Caco-2 (cell line): ENCODE results near the gene CD40. TPM values are rescaled to one million over a fixed set of nuclear protein-coding genes. Genes with fewer than 3 reads are reported as not detected.

Experiments used
- BruUV-seq: library from RNA; stranded (reverse); fragments of 400-500 nt; replicated peaks from 2 replicates; lab custom pipeline; 2021; lab: Mats Ljungman, UMichigan
- CTCF ChIA-PET: fragments of 300-600 bp; sonication (Branson Sonifier 250); formaldehyde crosslinking; loops from one replicate; lab custom pipeline; 2022; ENCODE audit warnings: antibody characterized with exemption; lab: Charles Lee
- POLR2A ChIA-PET: fragments of 300-600 bp; sonication (Branson Sonifier 250); formaldehyde crosslinking; loops from one replicate; lab custom pipeline; 2022; ENCODE audit warnings: antibody characterized with exemption; lab: Charles Lee
- DNase-seq, 2 experiments: peaks; one replicate each; pipeline versions ENCODE4 v3.0.0 to v3.0.0-alpha.2; 2020 to 2022
- H3K27me3 ChIP-seq: replicated peaks from 2 replicates; pipeline ENCODE4 v1.6.0; 2011; ENCODE audit warnings: low read length; ENCODE audit not compliant: control insufficient read depth, insufficient read depth
- H3K36me3 ChIP-seq: 2 replicates; pipeline ENCODE4 v1.5.1; 2011; ENCODE audit warnings: low read length; ENCODE audit not compliant: control insufficient read depth, insufficient read depth
- H3K4me1 ChIP-seq: fragments of 250-450 bp; sonication (Bioruptor Pico); 2 replicates; pipeline ENCODE4 v1.5.1; 2020; ENCODE audit warnings: mild to moderate bottlenecking
- H3K4me3 ChIP-seq: 2 replicates; pipeline ENCODE4 v1.5.1; 2011; ENCODE audit warnings: low read depth, mild to moderate bottlenecking, control low read depth, low read length
- H3K9me3 ChIP-seq: fragments of 250-450 bp; sonication (Bioruptor Pico); 2 replicates; pipeline ENCODE4 v1.5.1; 2020; ENCODE audit warnings: mild to moderate bottlenecking, moderate library complexity
- H3K27ac Mint-ChIP-seq: one replicate; pipeline ENCODE4 v1.8.0; 2022; ENCODE audit warnings: mixed read lengths; ENCODE audit not compliant: unreplicated experiment
- H3K27me3 Mint-ChIP-seq: one replicate; pipeline ENCODE4 v1.8.0; 2022; ENCODE audit warnings: mixed read lengths; ENCODE audit not compliant: insufficient read depth, unreplicated experiment
- H3K36me3 Mint-ChIP-seq: one replicate; pipeline ENCODE4 v1.8.0; 2022; ENCODE audit warnings: mild to moderate bottlenecking, mixed read lengths; ENCODE audit not compliant: insufficient read depth, unreplicated experiment
- H3K4me1 Mint-ChIP-seq: one replicate; pipeline ENCODE4 v1.8.0; 2022; ENCODE audit warnings: low read depth, mixed read lengths; ENCODE audit not compliant: unreplicated experiment
- H3K4me3 Mint-ChIP-seq: one replicate; pipeline ENCODE4 v1.8.0; 2022; ENCODE audit warnings: mild to moderate bottlenecking, moderate library complexity, mixed read lengths; ENCODE audit not compliant: unreplicated experiment
- H3K9me3 Mint-ChIP-seq: one replicate; pipeline ENCODE4 v1.8.0; 2022; ENCODE audit warnings: mixed read lengths; ENCODE audit not compliant: unreplicated experiment
- CTCF ChIP-seq, 2 experiments: fragments of 200-600 bp in 1 of 2; IDR thresholded peaks; 1 replicate in 1 of 2; 2 replicates in 1 of 2; pipeline versions ENCODE4 v1.5.1 to v1.8.0; 2011 to 2022; ENCODE audit warnings: antibody characterized with exemption in 1 of 2, control low read depth in 1 of 2, inconsistent platforms in 1 of 2, low read depth in 1 of 2, low read length in 1 of 2, mild to moderate bottlenecking in 1 of 2, moderate library complexity in 1 of 2; ENCODE audit not compliant: insufficient read depth in 1 of 2, severe bottlenecking in 1 of 2, unreplicated experiment in 1 of 2
- intact Hi-C: fragments of 100-400 bp; cut with micrococcal nuclease; formaldehyde crosslinking; loops from one replicate; pipeline ENCODE4 v1.10.0; 2022; ENCODE audit not compliant: unreplicated experiment
- total RNA-seq: library from RNA; stranded (reverse); gene quantifications from 2 replicates; pipeline ENCODE4 v1.2.3, GENCODE V29; 2022

Gene CD40
- total RNA-seq, 1 experiment from 2014 or later, result not detected

- no peaks in the 10 kb centered on the region for H3K36me3 Mint-ChIP-seq
- no peaks in the 10 kb centered on the region for H3K4me1 ChIP-seq
- CTCF ChIA-PET, result interaction anchor here (0.6 kb wide), 1 partner anchor 312 kb away, joined by 3 read pairs; no protein-coding TSS in a partner anchor
- intact Hi-C loops, result no loop called here
- POLR2A ChIA-PET, result no interaction called here
- no TSS peak for BruUV-seq
- 0 out of 2 replicates have a peak, but pooled peaks cover 3% of the 10 kb centered on the region for H3K9me3 ChIP-seq
- H3K4me1 Mint-ChIP-seq, result no peaks in the 10 kb centered on the region
- H3K4me3 Mint-ChIP-seq, result no peak overlapping the region
- DNase-seq, result peak in 1 of 2 experiments; percentile 17
- peaks cover 32% of the 10 kb centered on the region for H3K27me3 Mint-ChIP-seq
- no peak overlapping the region for H3K4me3 ChIP-seq
- no peak overlapping the region for H3K27ac Mint-ChIP-seq
- TF ChIP-seq CTCF (IDR thresholded peaks at IDR 0.05; ENCODE audit: insufficient read depth in 1 of 2, low read depth in 1 of 2, low read length in 1 of 2, severe bottlenecking in 1 of 2, unreplicated experiment in 1 of 2), result no peak
- H3K9me3 Mint-ChIP-seq, result no peaks in the 10 kb centered on the region
- peaks cover 1% of the 10 kb centered on the region; the same call in 1 of the 2 replicates for H3K27me3 ChIP-seq
- no peaks in the 10 kb centered on the region for H3K36me3 ChIP-seq
These were observed 3.2 kb downstream of the CD40 start for GRCh38 chr20:46121184-46121930.

- peaks cover 37% of the 10 kb centered on the region for H3K27me3 Mint-ChIP-seq
- ChIA-PET CTCF (no interaction called here), POLR2A (no interaction called here)
- BruUV-seq, result no TSS peak
- Histone ChIP-seq H3K27me3 (peaks cover 1% of the 10 kb centered on the region; the same call in 1 of the 2 replicates), H3K36me3 (no peaks in the 10 kb centered on the region), H3K4me3 (no peak overlapping the region), H3K4me1 (no peaks in the 10 kb centered on the region), H3K9me3 (0 out of 2 replicates have a peak, but pooled peaks cover 3% of the 10 kb centered on the region)
- H3K9me3 Mint-ChIP-seq, result no peaks in the 10 kb centered on the region
- intact Hi-C loops, result no loop called here
- peak in 1 of 2 experiments; percentile 37 for DNase-seq
- H3K36me3 Mint-ChIP-seq, result no peaks in the 10 kb centered on the region
- H3K27ac Mint-ChIP-seq, result no peak overlapping the region
- H3K4me1 Mint-ChIP-seq, result no peaks in the 10 kb centered on the region
- no peak overlapping the region for H3K4me3 Mint-ChIP-seq
- no peak for TF ChIP-seq CTCF (IDR thresholded peaks at IDR 0.05; ENCODE audit: insufficient read depth in 1 of 2, low read depth in 1 of 2, low read length in 1 of 2, severe bottlenecking in 1 of 2, unreplicated experiment in 1 of 2)
These were observed 4.0 kb downstream of the CD40 start for GRCh38 chr20:46122071-46122470.

- BruUV-seq, result no TSS peak
- CTCF ChIA-PET, result no interaction called here
These were observed 4.7 kb downstream of the CD40 start for GRCh38 chr20:46122516-46123481.

More at GRCh38 chr20:46122516-46123481, 4.7 kb downstream of the CD40 start:
- Mint-ChIP-seq H3K4me1 (no peaks in the 10 kb centered on the region), H3K36me3 (no peaks in the 10 kb centered on the region), H3K4me3 (no peak overlapping the region), H3K9me3 (no peaks in the 10 kb centered on the region), H3K27ac (no peak overlapping the region), H3K27me3 (peaks cover 42% of the 10 kb centered on the region)
- Histone ChIP-seq H3K4me3 (no peak overlapping the region), H3K27me3 (peaks cover 3% of the 10 kb centered on the region; the same call in 1 of the 2 replicates), H3K9me3 (0 out of 2 replicates have a peak, but pooled peaks cover under 1% of the 10 kb centered on the region), H3K4me1 (no peaks in the 10 kb centered on the region), H3K36me3 (no peaks in the 10 kb centered on the region)
- POLR2A ChIA-PET, result no interaction called here
- TF ChIP-seq CTCF (IDR thresholded peaks at IDR 0.05; ENCODE audit: insufficient read depth in 1 of 2, low read depth in 1 of 2, low read length in 1 of 2, severe bottlenecking in 1 of 2, unreplicated experiment in 1 of 2), result no peak
- intact Hi-C loops, result no loop called here
- DNase-seq, result peak in 1 of 2 experiments; percentile 43
